GM10248 (cell line): ENCODE results near the gene BRI3.
A peak's percentile ranks its signal among the peaks of the same experiment; 100 is the strongest.

ENCODE experiments used
- CTCF ChIA-PET: fragments of 300-600 bp; sonication (Branson Sonifier 250); formaldehyde crosslinking; extraction: SDS; loops from one replicate; lab custom pipeline; 2021; ENCODE audit warnings: antibody characterized with exemption; lab: Yijun Ruan, JAX
- POLR2A ChIA-PET: fragments of 350-650 bp; sonication (Branson Sonifier 250); formaldehyde crosslinking; extraction: SDS; loops from one replicate; lab custom pipeline; 2020; ENCODE audit warnings: antibody characterized with exemption; lab: Yijun Ruan, JAX
- DNase-seq: peaks from one replicate; pipeline ENCODE4 v3.0.0; 2012; ENCODE audit errors: extremely low spot score
- TF ChIP-seq, protein P1 (sequence below): IDR thresholded peaks from 2 replicates; pipeline ENCODE4 v1.5.1; 2012; ENCODE audit warnings: mild to moderate bottlenecking, low read depth; ENCODE audit errors: extremely low read depth, missing control alignments, control extremely low read depth

The BRI3 gene

DNA sequence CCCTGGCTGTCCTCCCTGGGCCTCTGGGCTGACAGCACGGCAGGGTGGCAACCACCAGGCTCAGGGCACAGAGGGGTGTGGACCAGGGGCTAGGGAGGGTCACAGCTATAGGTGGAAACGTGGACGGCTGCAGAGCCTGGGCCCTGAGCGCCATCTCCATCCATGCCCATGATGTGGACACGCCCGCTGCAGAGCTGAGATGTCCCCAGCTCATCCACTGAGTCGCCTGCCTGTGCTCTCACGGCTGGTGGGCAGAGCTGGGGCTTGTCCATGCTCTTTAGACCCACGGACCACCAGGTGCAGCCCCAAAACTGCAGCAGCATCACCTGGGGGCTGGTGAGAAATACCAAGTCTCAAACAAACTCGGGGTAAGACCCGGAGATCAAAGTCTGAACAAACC lies 45.6 kb upstream of the BRI3 start:
- ChIA-PET CTCF (no interaction called here), POLR2A (no interaction called here)
- no peak for DNase-seq
- TF ChIP-seq, protein P1, sequence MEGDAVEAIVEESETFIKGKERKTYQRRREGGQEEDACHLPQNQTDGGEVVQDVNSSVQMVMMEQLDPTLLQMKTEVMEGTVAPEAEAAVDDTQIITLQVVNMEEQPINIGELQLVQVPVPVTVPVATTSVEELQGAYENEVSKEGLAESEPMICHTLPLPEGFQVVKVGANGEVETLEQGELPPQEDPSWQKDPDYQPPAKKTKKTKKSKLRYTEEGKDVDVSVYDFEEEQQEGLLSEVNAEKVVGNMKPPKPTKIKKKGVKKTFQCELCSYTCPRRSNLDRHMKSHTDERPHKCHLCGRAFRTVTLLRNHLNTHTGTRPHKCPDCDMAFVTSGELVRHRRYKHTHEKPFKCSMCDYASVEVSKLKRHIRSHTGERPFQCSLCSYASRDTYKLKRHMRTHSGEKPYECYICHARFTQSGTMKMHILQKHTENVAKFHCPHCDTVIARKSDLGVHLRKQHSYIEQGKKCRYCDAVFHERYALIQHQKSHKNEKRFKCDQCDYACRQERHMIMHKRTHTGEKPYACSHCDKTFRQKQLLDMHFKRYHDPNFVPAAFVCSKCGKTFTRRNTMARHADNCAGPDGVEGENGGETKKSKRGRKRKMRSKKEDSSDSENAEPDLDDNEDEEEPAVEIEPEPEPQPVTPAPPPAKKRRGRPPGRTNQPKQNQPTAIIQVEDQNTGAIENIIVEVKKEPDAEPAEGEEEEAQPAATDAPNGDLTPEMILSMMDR: no peak

DNA sequence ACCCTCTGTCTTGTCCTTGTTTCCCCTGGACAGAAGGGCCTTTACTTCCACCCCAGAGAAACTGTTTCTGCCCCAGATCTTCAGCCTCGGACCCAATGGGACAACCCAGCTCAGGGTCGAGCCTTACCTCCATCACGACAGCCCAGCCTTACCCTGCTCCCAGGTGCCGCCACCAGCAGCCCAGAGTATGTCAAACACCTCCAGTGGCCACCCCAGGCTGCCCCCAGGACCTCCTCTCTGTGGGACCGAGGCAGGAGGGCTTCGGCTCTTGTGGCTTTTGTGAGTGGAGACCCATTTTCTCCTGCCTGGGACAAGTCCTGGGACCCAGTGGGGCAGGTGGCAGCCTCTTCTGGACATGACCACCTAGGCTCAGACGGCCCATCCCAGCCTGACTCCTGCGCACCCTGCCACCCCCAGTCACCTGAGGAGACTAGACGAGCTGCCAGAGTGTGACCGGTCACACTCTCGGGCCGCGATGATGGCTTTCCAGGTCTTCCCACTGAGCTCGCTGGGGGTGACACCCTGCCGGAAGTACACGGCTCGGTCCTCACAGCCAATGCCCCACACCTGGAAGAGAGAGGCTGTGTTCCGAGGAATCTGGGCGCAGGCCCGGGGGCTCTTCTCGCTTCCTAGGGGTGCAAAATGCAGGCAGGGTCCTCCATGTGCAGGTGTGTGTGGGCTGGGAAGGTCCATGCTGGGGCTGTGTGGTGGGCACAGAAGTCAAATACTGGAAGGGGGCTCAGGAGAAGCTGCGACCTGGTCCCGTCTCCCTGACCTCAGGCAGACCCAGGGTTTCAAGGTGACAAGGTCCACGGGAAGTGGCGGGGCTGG lies 44.9 kb upstream of the BRI3 start:
- POLR2A ChIA-PET: no interaction called here
- CTCF ChIA-PET: interaction anchor here (0.9 kb wide), 1 partner anchor 118 kb away, joined by 3 read pairs; no protein-coding TSS in a partner anchor
- TF ChIP-seq, protein P1: no peak
- DNase-seq: no peak

DNA sequence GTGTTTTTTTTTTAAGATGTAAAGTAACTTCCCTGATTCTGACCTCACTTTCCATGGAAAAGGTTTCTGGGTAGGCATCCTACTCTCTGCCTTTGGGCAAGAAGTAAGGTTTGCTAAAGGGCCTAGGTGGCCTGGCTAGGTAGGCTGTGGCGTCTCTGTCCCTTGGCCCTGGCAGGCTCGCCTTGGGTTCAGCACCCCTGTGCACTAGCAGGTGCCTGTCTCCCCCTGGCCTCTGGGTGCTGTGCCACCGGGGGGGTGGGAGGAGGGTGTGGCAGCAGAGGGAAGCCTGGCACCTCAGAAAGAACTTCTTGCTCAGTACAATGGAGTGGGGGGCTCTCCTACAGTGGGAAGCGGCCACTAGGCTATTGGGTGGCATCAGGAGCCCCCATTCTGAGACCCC lies 43.4 kb upstream of the BRI3 start:
- CTCF ChIA-PET: no interaction called here
- TF ChIP-seq, protein P1: no peak
- no peak for DNase-seq
- POLR2A ChIA-PET: no interaction called here

DNA sequence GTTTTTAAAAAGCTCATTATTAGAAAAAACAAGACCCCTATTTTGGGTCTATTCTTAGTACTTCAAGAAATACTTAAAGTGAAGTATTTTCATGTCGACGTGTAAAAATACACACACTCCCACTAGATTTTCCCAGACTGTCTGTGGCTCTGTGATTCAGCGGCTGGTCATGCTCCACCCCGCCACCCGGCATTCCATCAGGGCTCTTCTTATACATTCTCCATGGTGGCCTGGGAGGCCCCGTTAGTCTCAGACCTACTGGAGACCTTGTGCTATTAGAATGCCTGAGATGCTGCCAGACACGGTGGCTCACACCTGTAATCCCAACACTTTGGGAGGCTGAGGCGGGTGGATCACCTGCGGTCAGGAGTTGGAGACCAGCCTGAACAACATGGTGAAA lies 42.5 kb upstream of the BRI3 start:
- ChIA-PET POLR2A (no interaction called here), CTCF (no interaction called here)
- no peak for DNase-seq
- TF ChIP-seq, protein P1: no peak

DNA sequence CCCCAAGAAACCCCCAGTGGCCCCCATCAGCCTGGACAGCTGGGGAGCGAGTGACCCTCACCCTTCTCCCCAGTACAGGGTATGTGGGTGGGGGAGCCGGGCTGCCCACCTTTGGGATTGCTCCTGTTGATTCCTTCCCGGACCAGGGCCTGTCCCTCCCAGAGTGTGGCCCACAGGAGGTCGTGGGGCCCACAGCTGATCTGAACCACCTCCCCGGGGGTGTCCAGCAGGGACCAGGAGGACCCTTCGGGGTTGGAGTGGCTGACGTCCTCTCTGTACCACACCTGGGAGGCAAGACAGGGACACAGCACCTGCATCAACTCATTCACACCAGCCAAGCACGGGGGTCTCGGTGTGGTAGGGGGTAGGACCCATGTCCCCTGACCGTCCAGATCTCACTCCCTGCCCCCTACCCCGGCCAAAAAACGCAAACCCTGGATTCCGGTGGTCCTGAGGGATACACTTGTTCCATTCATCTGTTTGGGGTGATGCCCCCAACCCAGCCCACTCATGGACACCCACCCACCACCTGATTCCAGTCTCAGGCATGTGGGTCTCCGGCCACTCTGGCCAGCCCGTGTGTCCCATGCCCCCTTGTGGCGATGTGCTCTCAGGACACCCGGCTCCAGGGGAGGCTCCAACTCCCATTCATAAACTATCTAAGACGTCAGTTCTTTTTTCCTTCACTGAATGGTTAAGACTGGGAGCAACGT lies 40.4 kb upstream of the BRI3 start:
- ChIA-PET CTCF (interaction anchor here (0.8 to 1.5 kb wide), 7 partner anchors 9 to 219 kb away, joined by 3 to 4 read pairs (median 3); no protein-coding TSS in a partner anchor), POLR2A (no interaction called here)
- TF ChIP-seq, protein P1: peak; percentile 78
- peak; percentile 76 for DNase-seq

DNA sequence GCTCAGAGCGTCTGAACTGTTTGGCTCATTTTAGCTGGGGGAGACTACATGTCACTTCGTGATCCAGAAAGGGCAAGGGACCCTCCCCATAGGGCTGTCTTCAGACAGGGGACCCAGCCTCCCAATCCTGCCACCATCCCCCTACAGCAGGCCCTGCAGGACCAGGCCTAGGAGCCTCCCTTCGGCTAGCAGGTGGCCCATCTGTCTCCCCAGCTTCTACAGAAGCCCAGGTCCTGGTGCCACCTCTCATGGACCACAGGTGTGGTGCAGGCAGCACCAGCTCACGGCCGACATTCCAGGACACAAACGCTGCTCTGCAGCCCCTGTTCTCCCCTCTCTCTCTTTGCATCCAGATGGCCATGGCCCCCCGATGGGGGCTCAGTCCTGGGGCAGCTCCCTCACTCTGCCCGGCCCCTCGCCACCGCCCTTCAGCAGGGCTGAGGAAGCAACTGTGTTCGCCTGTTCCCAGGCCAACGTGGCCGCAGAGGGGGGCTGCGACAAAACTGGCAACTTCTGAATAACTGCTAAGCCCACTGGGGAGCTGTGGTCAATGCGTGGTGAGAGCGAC lies 39.7 kb upstream of the BRI3 start:
- CTCF ChIA-PET: interaction anchor here (0.8 to 1.5 kb wide), 6 partner anchors 9 to 220 kb away, joined by 3 to 4 read pairs (median 3); no protein-coding TSS in a partner anchor
- POLR2A ChIA-PET: no interaction called here
- TF ChIP-seq, protein P1: no peak
- no peak for DNase-seq
